Measurements from ENCODE around the gene HPS4. TPM values are rescaled to one million over a fixed set of nuclear protein-coding genes. Genes with fewer than 3 reads are reported as not detected.

HPS4 gene
- total and polyA plus RNA-seq, 10 of the 15 experiments (the other 5 are each of a cell fraction or from before 2014, with no cell fraction given), result 11.7 to 36.7 (median 30.8) TPM

DNA sequence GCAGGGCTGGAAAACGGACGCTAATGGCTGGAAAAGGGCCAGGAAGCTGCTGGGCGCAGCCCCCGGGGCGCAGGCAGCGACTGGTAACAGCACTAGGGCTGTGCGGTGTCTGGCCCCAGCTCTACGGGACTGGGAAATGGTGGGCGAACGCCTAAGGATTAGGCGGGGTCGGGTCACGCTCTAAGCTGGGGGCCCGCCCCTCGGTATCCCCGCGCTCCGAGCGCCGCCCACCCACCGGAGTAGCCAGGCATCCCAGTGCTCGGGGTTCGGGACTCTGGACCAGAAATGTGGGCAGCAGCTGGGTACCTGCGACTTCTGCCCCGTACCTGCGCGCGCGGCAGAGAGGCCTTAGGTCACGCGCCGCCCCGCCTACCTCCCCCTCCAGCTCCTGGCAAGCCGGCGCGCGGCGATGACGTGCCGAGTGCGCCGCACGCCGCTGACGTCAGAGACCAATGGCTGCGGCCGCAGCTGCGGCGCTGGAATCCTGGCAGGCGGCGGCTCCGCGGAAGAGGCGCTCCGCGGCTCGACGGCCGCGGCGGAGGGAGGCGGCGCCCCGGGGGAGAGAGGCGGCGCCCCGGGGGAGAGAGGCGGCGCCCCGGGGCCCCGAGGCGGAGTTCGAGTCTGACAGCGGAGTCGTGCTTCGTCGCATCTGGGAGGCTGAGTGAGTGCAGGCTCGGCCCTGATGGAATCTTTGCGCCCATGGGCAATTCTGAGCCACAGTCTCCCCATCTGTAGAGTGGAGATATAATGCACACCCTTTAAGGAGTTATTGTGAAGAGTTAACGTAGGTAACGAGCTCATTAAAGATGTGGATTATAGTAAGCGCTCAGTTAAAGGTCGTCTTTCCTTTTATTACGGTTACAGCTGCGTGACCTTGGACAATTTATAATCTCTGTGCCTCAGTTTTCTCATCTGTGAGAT lies at the start of gene HPS4, which contains the start of gene SRRD (continued):
- TF ChIP-seq REST (IDR thresholded peaks at IDR 0.05; ENCODE audit: low read depth, low read length), result no peak
- TF ChIP-seq PRDM15 (CRISPR knock-in tag; IDR thresholded peaks at IDR 0.05), result no peak
- TF ChIP-seq NR2C2 (IDR thresholded peaks at IDR 0.05; ENCODE audit: borderline replicate concordance, control insufficient read depth, insufficient read length, low read depth), result no peak
- TF ChIP-seq ZBED1 (IDR thresholded peaks at IDR 0.05; ENCODE audit: borderline replicate concordance), result no peak
- 0 out of 2 replicates have a peak, but pooled peaks have one; percentile 18 for TF ChIP-seq PAX5 (IDR thresholded peaks at IDR 0.05; ENCODE audit: borderline replicate concordance, low read depth, low read length)
- TF ChIP-seq ZNF274 (IDR thresholded peaks at IDR 0.05; ENCODE audit: insufficient read depth, insufficient read length), result no peak
- TF ChIP-seq, protein P1, sequence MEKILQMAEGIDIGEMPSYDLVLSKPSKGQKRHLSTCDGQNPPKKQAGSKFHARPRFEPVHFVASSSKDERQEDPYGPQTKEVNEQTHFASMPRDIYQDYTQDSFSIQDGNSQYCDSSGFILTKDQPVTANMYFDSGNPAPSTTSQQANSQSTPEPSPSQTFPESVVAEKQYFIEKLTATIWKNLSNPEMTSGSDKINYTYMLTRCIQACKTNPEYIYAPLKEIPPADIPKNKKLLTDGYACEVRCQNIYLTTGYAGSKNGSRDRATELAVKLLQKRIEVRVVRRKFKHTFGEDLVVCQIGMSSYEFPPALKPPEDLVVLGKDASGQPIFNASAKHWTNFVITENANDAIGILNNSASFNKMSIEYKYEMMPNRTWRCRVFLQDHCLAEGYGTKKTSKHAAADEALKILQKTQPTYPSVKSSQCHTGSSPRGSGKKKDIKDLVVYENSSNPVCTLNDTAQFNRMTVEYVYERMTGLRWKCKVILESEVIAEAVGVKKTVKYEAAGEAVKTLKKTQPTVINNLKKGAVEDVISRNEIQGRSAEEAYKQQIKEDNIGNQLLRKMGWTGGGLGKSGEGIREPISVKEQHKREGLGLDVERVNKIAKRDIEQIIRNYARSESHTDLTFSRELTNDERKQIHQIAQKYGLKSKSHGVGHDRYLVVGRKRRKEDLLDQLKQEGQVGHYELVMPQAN (conservative IDR thresholded peaks at IDR 0.05), result peak; percentile 80
- TF ChIP-seq, protein P2, sequence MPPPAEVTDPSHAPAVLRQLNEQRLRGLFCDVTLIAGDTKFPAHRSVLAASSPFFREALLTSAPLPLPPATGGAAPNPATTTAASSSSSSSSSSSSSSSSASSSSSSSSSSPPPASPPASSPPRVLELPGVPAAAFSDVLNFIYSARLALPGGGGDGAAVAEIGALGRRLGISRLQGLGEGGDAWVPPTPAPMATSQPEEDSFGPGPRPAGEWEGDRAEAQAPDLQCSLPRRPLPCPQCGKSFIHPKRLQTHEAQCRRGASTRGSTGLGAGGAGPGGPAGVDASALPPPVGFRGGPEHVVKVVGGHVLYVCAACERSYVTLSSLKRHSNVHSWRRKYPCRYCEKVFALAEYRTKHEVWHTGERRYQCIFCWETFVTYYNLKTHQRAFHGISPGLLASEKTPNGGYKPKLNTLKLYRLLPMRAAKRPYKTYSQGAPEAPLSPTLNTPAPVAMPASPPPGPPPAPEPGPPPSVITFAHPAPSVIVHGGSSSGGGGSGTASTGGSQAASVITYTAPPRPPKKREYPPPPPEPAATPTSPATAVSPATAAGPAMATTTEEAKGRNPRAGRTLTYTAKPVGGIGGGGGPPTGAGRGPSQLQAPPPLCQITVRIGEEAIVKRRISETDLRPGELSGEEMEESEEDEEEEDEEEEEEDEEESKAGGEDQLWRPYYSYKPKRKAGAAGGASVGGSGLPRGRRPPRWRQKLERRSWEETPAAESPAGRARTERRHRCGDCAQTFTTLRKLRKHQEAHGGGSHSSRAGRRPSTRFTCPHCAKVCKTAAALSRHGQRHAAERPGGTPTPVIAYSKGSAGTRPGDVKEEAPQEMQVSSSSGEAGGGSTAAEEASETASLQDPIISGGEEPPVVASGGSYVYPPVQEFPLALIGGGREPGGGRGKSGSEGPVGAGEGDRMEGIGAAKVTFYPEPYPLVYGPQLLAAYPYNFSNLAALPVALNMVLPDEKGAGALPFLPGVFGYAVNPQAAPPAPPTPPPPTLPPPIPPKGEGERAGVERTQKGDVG (CRISPR knock-in tag; IDR thresholded peaks at IDR 0.05), result no peak
- peak; percentile 35 for TF ChIP-seq SMAD1 (IDR thresholded peaks at IDR 0.05; ENCODE audit: low read depth, partially characterized antibody)
- no peak for TF ChIP-seq MYB (IDR thresholded peaks at IDR 0.05; ENCODE audit: borderline replicate concordance, low read depth, low read length)
- no peak for TF ChIP-seq ETV6 (conservative IDR thresholded peaks at IDR 0.05 in 1 of 2, IDR thresholded peaks at IDR 0.05 in 1 of 2; ENCODE audit: borderline replicate concordance in 1 of 2, low read depth in 1 of 2)
- TF ChIP-seq YBX1 (IDR thresholded peaks at IDR 0.05), result no peak
- TF ChIP-seq, protein P3, sequence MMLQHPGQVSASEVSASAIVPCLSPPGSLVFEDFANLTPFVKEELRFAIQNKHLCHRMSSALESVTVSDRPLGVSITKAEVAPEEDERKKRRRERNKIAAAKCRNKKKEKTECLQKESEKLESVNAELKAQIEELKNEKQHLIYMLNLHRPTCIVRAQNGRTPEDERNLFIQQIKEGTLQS (IDR thresholded peaks at IDR 0.05; ENCODE audit: borderline replicate concordance, extremely low read depth, low read depth, low read length), result peak; percentile 95
- TF ChIP-seq SUPT20H (IDR thresholded peaks at IDR 0.05; ENCODE audit: borderline replicate concordance, control insufficient read depth, low read depth, low read length), result no peak

All from GM12878 (cell line).